ENCODE measurements around the gene C5orf46. TPM values are rescaled to one million over a fixed set of nuclear protein-coding genes. Genes with fewer than 3 reads are reported as not detected.

The C5orf46 gene
- total and polyA plus RNA-seq, 2 of the 4 experiments (the other 2 are of a cell fraction), result 1.3 TPM; not detected in 1

DNA sequence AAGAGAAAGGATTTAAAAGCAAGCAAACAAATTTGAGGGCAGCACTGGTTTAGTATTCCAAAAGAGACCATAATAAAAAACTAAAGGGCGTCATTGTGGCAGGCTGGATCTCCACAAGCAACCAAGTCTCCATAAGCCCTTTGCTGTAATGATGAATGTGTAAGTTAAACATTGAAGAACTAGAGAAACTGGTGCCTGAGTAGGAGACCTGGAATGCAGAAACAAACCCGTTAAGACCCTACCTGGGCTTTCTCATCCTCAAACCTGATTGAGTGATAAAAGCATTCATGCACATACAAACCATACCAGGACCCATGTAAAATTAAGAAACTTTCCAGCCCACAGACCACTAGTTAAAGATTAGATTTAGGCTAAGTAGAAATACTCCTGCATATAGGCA lies 29.7 kb downstream of the C5orf46 start:
- CTCF ChIA-PET, result no interaction called here
- no peak overlapping the region for H4K5ac ChIP-seq (ENCODE audit: low read depth, low read length)
- no peaks in the 10 kb centered on the region for H3K9me1 ChIP-seq (ENCODE audit: insufficient read depth, low read length)
- H3K27ac ChIP-seq (ENCODE audit: insufficient read depth, low read length), result no peak overlapping the region
- no peak overlapping the region for H3K4me2 ChIP-seq (ENCODE audit: low read depth, low read length)
- no peak overlapping the region for H3K56ac ChIP-seq (ENCODE audit: extremely low read depth, insufficient read depth, low read length)
- no peak overlapping the region for H3K18ac ChIP-seq (ENCODE audit: low read depth, low read length)
- no peaks in the 10 kb centered on the region for H3K27me3 ChIP-seq (ENCODE audit: control insufficient read depth, insufficient read depth, low read length)
- BruUV-seq (replicated peaks), result no TSS peak
- no peaks in the 10 kb centered on the region for H4K20me1 ChIP-seq (ENCODE audit: insufficient read depth, low read length)
- no peak overlapping the region for H2AK9ac ChIP-seq (replicated peaks; ENCODE audit: low read depth, low read length, poor library complexity)
- intact Hi-C loops (cut with micrococcal nuclease), result no loop called here
- H3K79me1 ChIP-seq (ENCODE audit: low read depth in 1 of 2, low read length in 2 of 2), result no peaks in the 10 kb centered on the region
- no peak overlapping the region for H2AK5ac ChIP-seq (ENCODE audit: low read depth, low read length)
- H2BK15ac ChIP-seq (ENCODE audit: low read depth, low read length), result no peak overlapping the region
- no peak overlapping the region for H3K9ac ChIP-seq (ENCODE audit: low read depth, low read length)
- POLR2A ChIA-PET (ENCODE audit: unreplicated experiment), result no interaction called here
- ATAC-seq (ENCODE audit: low read depth), result no peak
- H2AFZ ChIP-seq (replicated peaks; ENCODE audit: low read length, poor library complexity), result no peak overlapping the region
- no peak overlapping the region for H3K4ac ChIP-seq (ENCODE audit: low read depth, low read length)
- H4K8ac ChIP-seq (ENCODE audit: low read depth in 2 of 2, low read length in 2 of 2), result no peak overlapping the region
- no peaks in the 10 kb centered on the region for H3K9me3 ChIP-seq (ENCODE audit: control insufficient read depth, insufficient read depth, low read length)
- no peaks in the 10 kb centered on the region for H3K36me3 ChIP-seq (ENCODE audit: control insufficient read depth, insufficient read depth, low read length)
- TF ChIP-seq RAD21 (IDR thresholded peaks at IDR 0.05; ENCODE audit: low read length), result no peak
- TF ChIP-seq FOS (IDR thresholded peaks at IDR 0.05; ENCODE audit: low read depth, low read length), result no peak
- TF ChIP-seq SMC3 (IDR thresholded peaks at IDR 0.05; ENCODE audit: low read depth, low read length), result no peak
- TF ChIP-seq NFE2L2 (IDR thresholded peaks at IDR 0.05; ENCODE audit: low read depth, low read length), result no peak
- TF ChIP-seq RFX5 (IDR thresholded peaks at IDR 0.05; ENCODE audit: low read depth, low read length), result no peak
- no peak for TF ChIP-seq MXI1 (IDR thresholded peaks at IDR 0.05; ENCODE audit: borderline replicate concordance, low read depth, low read length)
- TF ChIP-seq, protein P1, sequence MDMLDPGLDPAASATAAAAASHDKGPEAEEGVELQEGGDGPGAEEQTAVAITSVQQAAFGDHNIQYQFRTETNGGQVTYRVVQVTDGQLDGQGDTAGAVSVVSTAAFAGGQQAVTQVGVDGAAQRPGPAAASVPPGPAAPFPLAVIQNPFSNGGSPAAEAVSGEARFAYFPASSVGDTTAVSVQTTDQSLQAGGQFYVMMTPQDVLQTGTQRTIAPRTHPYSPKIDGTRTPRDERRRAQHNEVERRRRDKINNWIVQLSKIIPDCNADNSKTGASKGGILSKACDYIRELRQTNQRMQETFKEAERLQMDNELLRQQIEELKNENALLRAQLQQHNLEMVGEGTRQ (IDR thresholded peaks at IDR 0.05; ENCODE audit: low read depth, low read length), result no peak
- no peak for TF ChIP-seq MAZ (IDR thresholded peaks at IDR 0.05; ENCODE audit: borderline replicate concordance, low read depth, low read length)
- TF ChIP-seq, protein P2, sequence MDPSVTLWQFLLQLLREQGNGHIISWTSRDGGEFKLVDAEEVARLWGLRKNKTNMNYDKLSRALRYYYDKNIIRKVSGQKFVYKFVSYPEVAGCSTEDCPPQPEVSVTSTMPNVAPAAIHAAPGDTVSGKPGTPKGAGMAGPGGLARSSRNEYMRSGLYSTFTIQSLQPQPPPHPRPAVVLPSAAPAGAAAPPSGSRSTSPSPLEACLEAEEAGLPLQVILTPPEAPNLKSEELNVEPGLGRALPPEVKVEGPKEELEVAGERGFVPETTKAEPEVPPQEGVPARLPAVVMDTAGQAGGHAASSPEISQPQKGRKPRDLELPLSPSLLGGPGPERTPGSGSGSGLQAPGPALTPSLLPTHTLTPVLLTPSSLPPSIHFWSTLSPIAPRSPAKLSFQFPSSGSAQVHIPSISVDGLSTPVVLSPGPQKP (IDR thresholded peaks at IDR 0.05; ENCODE audit: borderline replicate concordance, low read depth, low read length), result no peak
- H3K23ac ChIP-seq (ENCODE audit: low read depth, low read length), result no peak overlapping the region
- no CpG with 5 or more reads among the region's 2 CpGs for WGBS, 2 experiments (ENCODE audit: extremely low coverage in 2 of 2, insufficient read length in 1 of 2)
- DNase-seq, result no peak
- no peak overlapping the region for H3K14ac ChIP-seq (replicated peaks; ENCODE audit: low read depth, low read length)
- H2BK120ac ChIP-seq (ENCODE audit: low read depth, low read length), result no peak overlapping the region
- H2BK20ac ChIP-seq (ENCODE audit: low read depth, low read length), result no peak overlapping the region
- H3K4me3 ChIP-seq (ENCODE audit: insufficient read depth, low read depth, low read length), result no peak overlapping the region
- H2BK5ac ChIP-seq (ENCODE audit: low read depth, low read length, poor library complexity, severe bottlenecking), result no peak overlapping the region
- in situ Hi-C loops (cut with MboI; ENCODE audit: low sequenced_read_pairs), result no loop called here
- H3K4me1 ChIP-seq (ENCODE audit: control insufficient read depth, insufficient read depth, low read length), result no peaks in the 10 kb centered on the region
- H4K91ac ChIP-seq (ENCODE audit: insufficient read depth, low read depth, low read length), result no peak overlapping the region
- dilution Hi-C loops (cut with HindIII; ENCODE audit: low sequenced_read_pairs, unreplicated experiment), result no loop called here

Data from IMR-90 (cell line).